ENCODE measurements around the gene RALGPS2. TPM values are rescaled to one million over a fixed set of nuclear protein-coding genes. Genes with fewer than 3 reads are reported as not detected.

Gene RALGPS2
- total and polyA plus RNA-seq, 2 experiments from 2014 or later: 8.1 to 31.2 TPM

DNA sequence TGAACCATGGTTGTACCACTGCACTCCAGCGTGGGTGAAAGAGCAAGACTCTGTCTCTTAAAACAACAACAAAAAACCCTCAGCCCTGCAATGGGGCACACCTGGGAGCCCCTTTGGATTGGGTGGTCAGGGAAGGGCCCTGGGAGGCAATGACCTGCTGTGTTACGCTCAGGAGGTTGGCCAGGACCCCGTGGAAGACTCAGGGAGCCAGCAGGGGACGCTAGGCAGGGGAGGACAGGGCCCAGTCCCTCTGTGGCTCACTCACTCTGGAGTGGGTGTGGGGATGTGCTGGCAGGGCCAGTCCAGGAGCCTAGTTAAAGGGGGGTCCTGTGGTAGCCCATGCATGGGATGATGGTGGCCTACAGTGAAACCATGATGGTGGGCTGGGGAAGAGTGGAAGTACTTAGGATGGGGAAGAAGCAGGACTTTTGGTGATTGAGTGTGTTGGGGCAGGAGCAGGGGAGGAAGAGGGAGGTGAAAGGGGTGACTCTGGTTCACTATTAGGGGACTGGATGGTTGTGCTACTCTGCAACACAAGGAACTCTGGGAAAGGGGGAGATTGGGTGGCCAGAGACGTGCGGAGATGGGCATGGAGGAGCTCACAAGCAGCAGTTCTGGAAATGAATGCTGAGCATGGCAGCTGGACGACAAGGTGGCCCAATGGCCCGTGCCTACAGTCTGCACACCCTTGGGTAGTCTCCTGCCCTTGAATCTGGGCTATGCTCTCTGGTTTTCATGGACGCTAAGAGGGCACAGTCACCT, 244.4 kb downstream of the RALGPS2 start:
- no peaks in the 10 kb centered on the region for H3K36me3 Mint-ChIP-seq (ENCODE audit: low read depth)
- DNase-seq (ENCODE audit: low spot score) (no peak), ATAC-seq (no peak)
- H3K27me3 Mint-ChIP-seq (ENCODE audit: insufficient read depth, low read depth, poor library complexity): peaks cover 2% of the 10 kb centered on the region
- Histone ChIP-seq H3K9me2 (ENCODE audit: insufficient read depth) (0 out of 2 replicates have a peak, but pooled peaks cover 3% of the 10 kb centered on the region), H3K79me2 (replicated peaks; ENCODE audit: insufficient read depth) (no peaks in the 10 kb centered on the region), H3K36me3 (ENCODE audit: insufficient read depth) (no peaks in the 10 kb centered on the region), H3K4me2 (no peak overlapping the region), H4K20me1 (replicated peaks; ENCODE audit: insufficient read depth) (no peaks in the 10 kb centered on the region), H3K4me3 (no peak overlapping the region), H2AFZ (no peak overlapping the region), H3K27ac (ENCODE audit: low read depth) (no peak overlapping the region), H3F3A (replicated peaks; ENCODE audit: low read depth) (no peaks in the 10 kb centered on the region), H3K4me1 (ENCODE audit: insufficient read depth) (no peaks in the 10 kb centered on the region; the same call in 1 of the 2 replicates), H3K27me3 (ENCODE audit: insufficient read depth) (no peaks in the 10 kb centered on the region)
- TF ChIP-seq ZNF331 (CRISPR knock-in tag; IDR thresholded peaks at IDR 0.05; ENCODE audit: low read depth): no peak
- no peak overlapping the region for H3K27ac Mint-ChIP-seq
- H3K9me3 Mint-ChIP-seq: peaks cover 5% of the 10 kb centered on the region; the same call in 2 of the 3 replicates
- H3K4me3 Mint-ChIP-seq: no peak overlapping the region
- H3K4me1 Mint-ChIP-seq: peaks cover 13% of the 10 kb centered on the region

DNA sequence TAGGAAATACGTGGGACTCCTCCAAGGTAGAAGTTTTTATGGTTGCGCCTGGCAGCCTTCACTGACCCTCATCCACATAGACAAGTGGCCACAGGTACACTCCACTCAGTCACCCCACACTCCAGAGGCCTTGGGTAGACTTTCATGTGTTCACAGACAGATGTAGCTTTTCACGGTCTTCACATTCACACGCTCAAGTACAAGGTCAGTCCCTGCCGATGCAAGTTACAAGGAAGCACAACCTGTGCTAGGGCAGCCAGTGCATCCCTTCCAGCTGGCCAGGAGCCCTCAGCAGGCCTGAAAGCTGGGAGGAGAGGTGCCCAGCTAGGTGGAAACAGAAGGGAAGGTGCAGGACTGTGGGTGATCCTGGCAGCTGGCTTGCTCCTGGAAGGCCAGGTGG, 245.1 kb downstream of the RALGPS2 start:
- no peak overlapping the region for H3K4me3 Mint-ChIP-seq
- peaks cover 5% of the 10 kb centered on the region for H3K9me3 Mint-ChIP-seq
- 0 out of 2 replicates have a peak, but pooled peaks cover under 1% of the 10 kb centered on the region for H3K9me2 ChIP-seq (ENCODE audit: insufficient read depth)
- no peak overlapping the region for H2AFZ ChIP-seq
- H4K20me1 ChIP-seq (replicated peaks; ENCODE audit: insufficient read depth): no peaks in the 10 kb centered on the region
- 0 out of 3 replicates have a peak, but pooled peaks cover 6% of the 10 kb centered on the region for H3K36me3 Mint-ChIP-seq (ENCODE audit: low read depth)
- no peaks in the 10 kb centered on the region for H3K27me3 Mint-ChIP-seq (ENCODE audit: insufficient read depth, low read depth, poor library complexity)
- no peaks in the 10 kb centered on the region for H3K79me2 ChIP-seq (replicated peaks; ENCODE audit: insufficient read depth)
- H3K4me1 Mint-ChIP-seq: peaks cover 13% of the 10 kb centered on the region
- DNase-seq (ENCODE audit: low spot score) (no peak), ATAC-seq (no peak)
- no peaks in the 10 kb centered on the region for H3F3A ChIP-seq (replicated peaks; ENCODE audit: low read depth)
- no peak overlapping the region for H3K27ac Mint-ChIP-seq
- no peak overlapping the region for H3K4me3 ChIP-seq
- H3K27ac ChIP-seq (ENCODE audit: low read depth): no peak overlapping the region
- no peaks in the 10 kb centered on the region for H3K27me3 ChIP-seq (ENCODE audit: insufficient read depth)
- no peaks in the 10 kb centered on the region; the same call in 1 of the 2 replicates for H3K4me1 ChIP-seq (ENCODE audit: insufficient read depth)
- no peak overlapping the region for H3K4me2 ChIP-seq
- H3K36me3 ChIP-seq (ENCODE audit: insufficient read depth): no peaks in the 10 kb centered on the region
- no peak for TF ChIP-seq EZH2phosphoT487 (IDR thresholded peaks at IDR 0.05; ENCODE audit: unreplicated experiment)
- TF ChIP-seq, protein P1, sequence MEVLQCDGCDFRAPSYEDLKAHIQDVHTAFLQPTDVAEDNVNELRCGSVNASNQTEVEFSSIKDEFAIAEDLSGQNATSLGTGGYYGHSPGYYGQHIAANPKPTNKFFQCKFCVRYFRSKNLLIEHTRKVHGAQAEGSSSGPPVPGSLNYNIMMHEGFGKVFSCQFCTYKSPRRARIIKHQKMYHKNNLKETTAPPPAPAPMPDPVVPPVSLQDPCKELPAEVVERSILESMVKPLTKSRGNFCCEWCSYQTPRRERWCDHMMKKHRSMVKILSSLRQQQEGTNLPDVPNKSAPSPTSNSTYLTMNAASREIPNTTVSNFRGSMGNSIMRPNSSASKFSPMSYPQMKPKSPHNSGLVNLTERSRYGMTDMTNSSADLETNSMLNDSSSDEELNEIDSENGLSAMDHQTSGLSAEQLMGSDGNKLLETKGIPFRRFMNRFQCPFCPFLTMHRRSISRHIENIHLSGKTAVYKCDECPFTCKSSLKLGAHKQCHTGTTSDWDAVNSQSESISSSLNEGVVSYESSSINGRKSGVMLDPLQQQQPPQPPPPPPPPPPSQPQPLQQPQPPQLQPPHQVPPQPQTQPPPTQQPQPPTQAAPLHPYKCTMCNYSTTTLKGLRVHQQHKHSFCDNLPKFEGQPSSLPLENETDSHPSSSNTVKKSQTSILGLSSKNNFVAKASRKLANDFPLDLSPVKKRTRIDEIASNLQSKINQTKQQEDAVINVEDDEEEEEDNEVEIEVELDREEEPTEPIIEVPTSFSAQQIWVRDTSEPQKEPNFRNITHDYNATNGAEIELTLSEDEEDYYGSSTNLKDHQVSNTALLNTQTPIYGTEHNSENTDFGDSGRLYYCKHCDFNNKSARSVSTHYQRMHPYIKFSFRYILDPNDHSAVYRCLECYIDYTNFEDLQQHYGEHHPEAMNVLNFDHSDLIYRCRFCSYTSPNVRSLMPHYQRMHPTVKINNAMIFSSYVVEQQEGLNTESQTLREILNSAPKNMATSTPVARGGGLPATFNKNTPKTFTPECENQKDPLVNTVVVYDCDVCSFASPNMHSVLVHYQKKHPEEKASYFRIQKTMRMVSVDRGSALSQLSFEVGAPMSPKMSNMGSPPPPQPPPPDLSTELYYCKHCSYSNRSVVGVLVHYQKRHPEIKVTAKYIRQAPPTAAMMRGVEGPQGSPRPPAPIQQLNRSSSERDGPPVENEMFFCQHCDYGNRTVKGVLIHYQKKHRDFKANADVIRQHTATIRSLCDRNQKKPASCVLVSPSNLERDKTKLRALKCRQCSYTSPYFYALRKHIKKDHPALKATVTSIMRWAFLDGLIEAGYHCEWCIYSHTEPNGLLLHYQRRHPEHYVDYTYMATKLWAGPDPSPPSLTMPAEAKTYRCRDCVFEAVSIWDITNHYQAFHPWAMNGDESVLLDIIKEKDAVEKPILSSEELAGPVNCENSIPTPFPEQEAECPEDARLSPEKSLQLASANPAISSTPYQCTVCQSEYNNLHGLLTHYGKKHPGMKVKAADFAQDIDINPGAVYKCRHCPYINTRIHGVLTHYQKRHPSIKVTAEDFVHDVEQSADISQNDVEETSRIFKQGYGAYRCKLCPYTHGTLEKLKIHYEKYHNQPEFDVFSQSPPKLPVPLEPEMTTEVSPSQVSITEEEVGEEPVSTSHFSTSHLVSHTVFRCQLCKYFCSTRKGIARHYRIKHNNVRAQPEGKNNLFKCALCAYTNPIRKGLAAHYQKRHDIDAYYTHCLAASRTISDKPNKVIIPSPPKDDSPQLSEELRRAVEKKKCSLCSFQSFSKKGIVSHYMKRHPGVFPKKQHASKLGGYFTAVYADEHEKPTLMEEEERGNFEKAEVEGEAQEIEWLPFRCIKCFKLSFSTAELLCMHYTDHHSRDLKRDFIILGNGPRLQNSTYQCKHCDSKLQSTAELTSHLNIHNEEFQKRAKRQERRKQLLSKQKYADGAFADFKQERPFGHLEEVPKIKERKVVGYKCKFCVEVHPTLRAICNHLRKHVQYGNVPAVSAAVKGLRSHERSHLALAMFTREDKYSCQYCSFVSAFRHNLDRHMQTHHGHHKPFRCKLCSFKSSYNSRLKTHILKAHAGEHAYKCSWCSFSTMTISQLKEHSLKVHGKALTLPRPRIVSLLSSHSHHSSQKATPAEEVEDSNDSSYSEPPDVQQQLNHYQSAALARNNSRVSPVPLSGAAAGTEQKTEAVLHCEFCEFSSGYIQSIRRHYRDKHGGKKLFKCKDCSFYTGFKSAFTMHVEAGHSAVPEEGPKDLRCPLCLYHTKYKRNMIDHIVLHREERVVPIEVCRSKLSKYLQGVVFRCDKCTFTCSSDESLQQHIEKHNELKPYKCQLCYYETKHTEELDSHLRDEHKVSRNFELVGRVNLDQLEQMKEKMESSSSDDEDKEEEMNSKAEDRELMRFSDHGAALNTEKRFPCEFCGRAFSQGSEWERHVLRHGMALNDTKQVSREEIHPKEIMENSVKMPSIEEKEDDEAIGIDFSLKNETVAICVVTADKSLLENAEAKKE (CRISPR knock-in tag; IDR thresholded peaks at IDR 0.05): no peak
- no peak for TF ChIP-seq JUNB (IDR thresholded peaks at IDR 0.05; ENCODE audit: unreplicated experiment)
- no peak for TF ChIP-seq NANOG (IDR thresholded peaks at IDR 0.05; ENCODE audit: borderline replicate concordance)
- TF ChIP-seq EZH2 (IDR thresholded peaks at IDR 0.05; ENCODE audit: low read depth, unreplicated experiment): no peak
- TF ChIP-seq, protein P2, sequence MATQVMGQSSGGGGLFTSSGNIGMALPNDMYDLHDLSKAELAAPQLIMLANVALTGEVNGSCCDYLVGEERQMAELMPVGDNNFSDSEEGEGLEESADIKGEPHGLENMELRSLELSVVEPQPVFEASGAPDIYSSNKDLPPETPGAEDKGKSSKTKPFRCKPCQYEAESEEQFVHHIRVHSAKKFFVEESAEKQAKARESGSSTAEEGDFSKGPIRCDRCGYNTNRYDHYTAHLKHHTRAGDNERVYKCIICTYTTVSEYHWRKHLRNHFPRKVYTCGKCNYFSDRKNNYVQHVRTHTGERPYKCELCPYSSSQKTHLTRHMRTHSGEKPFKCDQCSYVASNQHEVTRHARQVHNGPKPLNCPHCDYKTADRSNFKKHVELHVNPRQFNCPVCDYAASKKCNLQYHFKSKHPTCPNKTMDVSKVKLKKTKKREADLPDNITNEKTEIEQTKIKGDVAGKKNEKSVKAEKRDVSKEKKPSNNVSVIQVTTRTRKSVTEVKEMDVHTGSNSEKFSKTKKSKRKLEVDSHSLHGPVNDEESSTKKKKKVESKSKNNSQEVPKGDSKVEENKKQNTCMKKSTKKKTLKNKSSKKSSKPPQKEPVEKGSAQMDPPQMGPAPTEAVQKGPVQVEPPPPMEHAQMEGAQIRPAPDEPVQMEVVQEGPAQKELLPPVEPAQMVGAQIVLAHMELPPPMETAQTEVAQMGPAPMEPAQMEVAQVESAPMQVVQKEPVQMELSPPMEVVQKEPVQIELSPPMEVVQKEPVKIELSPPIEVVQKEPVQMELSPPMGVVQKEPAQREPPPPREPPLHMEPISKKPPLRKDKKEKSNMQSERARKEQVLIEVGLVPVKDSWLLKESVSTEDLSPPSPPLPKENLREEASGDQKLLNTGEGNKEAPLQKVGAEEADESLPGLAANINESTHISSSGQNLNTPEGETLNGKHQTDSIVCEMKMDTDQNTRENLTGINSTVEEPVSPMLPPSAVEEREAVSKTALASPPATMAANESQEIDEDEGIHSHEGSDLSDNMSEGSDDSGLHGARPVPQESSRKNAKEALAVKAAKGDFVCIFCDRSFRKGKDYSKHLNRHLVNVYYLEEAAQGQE (IDR thresholded peaks at IDR 0.05; ENCODE audit: unreplicated experiment): no peak
- no peak for TF ChIP-seq STAT1 (IDR thresholded peaks at IDR 0.05; ENCODE audit: unreplicated experiment)
- no peak for TF ChIP-seq POLR2AphosphoS5 (IDR thresholded peaks at IDR 0.05; ENCODE audit: low read depth)
- TF ChIP-seq, protein P3, sequence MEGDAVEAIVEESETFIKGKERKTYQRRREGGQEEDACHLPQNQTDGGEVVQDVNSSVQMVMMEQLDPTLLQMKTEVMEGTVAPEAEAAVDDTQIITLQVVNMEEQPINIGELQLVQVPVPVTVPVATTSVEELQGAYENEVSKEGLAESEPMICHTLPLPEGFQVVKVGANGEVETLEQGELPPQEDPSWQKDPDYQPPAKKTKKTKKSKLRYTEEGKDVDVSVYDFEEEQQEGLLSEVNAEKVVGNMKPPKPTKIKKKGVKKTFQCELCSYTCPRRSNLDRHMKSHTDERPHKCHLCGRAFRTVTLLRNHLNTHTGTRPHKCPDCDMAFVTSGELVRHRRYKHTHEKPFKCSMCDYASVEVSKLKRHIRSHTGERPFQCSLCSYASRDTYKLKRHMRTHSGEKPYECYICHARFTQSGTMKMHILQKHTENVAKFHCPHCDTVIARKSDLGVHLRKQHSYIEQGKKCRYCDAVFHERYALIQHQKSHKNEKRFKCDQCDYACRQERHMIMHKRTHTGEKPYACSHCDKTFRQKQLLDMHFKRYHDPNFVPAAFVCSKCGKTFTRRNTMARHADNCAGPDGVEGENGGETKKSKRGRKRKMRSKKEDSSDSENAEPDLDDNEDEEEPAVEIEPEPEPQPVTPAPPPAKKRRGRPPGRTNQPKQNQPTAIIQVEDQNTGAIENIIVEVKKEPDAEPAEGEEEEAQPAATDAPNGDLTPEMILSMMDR (conservative IDR thresholded peaks at IDR 0.05; ENCODE audit: low read depth in 2 of 2): no peak

All from GM23338 (cell line).